ENCODE data around the gene SLC43A3. TPM values are rescaled to one million over a fixed set of nuclear protein-coding genes. Genes with fewer than 3 reads are reported as not detected.

Gene SLC43A3
- total and polyA plus RNA-seq, 2 donors (not counting 3 experiments of a cell fraction or from before 2014, with no cell fraction given): 68.9 to 104 TPM

GRCh38 chr11:57392763-57393105, 34.2 kb downstream of the SLC43A3 start:
- Histone ChIP-seq H3K79me2 (ENCODE audit: control insufficient read depth, insufficient read depth, low read length) (no peaks in the 10 kb centered on the region), H3K9me1 (replicated peaks; ENCODE audit: control insufficient read depth, extremely low read depth, insufficient read depth, low read length) (no peaks in the 10 kb centered on the region), H3K9me3 (replicated peaks; ENCODE audit: control insufficient read depth, insufficient read depth, low read length) (no peaks in the 10 kb centered on the region), H3K27ac (ENCODE audit: insufficient read depth, low read depth, low read length) (no peak overlapping the region), H3K4me3 (replicated peaks in 1 of 3; ENCODE audit: insufficient read depth in 1 of 3, low read depth in 1 of 3, low read length in 3 of 3) (no peak overlapping the region), H3K27me3 (ENCODE audit: control insufficient read depth in 2 of 2, insufficient read depth in 2 of 2, low read length in 2 of 2) (peaks cover 5 to 10% of the 10 kb centered on the region in 2 experiments), H3K36me3 (ENCODE audit: control insufficient read depth in 2 of 2, extremely low read depth in 1 of 2, insufficient read depth in 2 of 2, low read length in 2 of 2) (no peaks in the 10 kb centered on the region), H2AFZ (ENCODE audit: low read depth, low read length) (no peak overlapping the region), H3K9ac (replicated peaks; ENCODE audit: extremely low read depth, insufficient read depth, low read length) (no peak overlapping the region), H4K20me1 (replicated peaks; ENCODE audit: control insufficient read depth, extremely low read depth, insufficient read depth, low read length) (no peaks in the 10 kb centered on the region), H3K4me2 (ENCODE audit: insufficient read depth, low read length) (no peak overlapping the region), H3K4me1 (ENCODE audit: control insufficient read depth, extremely low read depth, insufficient read depth, low read length) (no peaks in the 10 kb centered on the region)
- dilution Hi-C loops (cut with MboI; ENCODE audit: extremely low pct_ligation_motif_present, low sequenced_read_pairs) (no loop called here), intact Hi-C loops (cut with micrococcal nuclease) (no loop called here)
- ChIA-PET CTCF (interaction anchor here (1.1 kb wide), 2 partner anchors 19 to 65 kb away, joined by 4 to 5 read pairs; no protein-coding TSS in a partner anchor), POLR2A (no interaction called here)
- no peak for DNase-seq (ENCODE audit: low read depth, low spot score)
- FAIRE-seq: no peak
- no TSS peak for BruUV-seq (replicated peaks)
- TF ChIP-seq EZH2 (IDR thresholded peaks at IDR 0.05; ENCODE audit: borderline replicate concordance, low read depth, low read length, severe bottlenecking) (no peak), FOS (IDR thresholded peaks at IDR 0.05; ENCODE audit: borderline replicate concordance, insufficient read depth, low read length) (no peak), POLR2A (IDR thresholded peaks at IDR 0.05; ENCODE audit: low read depth, low read length) (no peak), JUN (IDR thresholded peaks at IDR 0.05; ENCODE audit: borderline replicate concordance, insufficient read depth, insufficient read length, low read depth) (no peak), CTCF (IDR thresholded peaks at IDR 0.05; ENCODE audit: extremely low read depth in 1 of 2, insufficient read depth in 1 of 2, low read depth in 1 of 2, low read length in 2 of 2) (no peak), POLR2AphosphoS5 (IDR thresholded peaks at IDR 0.05; ENCODE audit: insufficient read depth, low read depth, low read length) (no peak), MYC (IDR thresholded peaks at IDR 0.05; ENCODE audit: low read depth, low read length) (no peak), GATA2 (IDR thresholded peaks at IDR 0.05; ENCODE audit: insufficient read depth, insufficient read length, low read depth, low read length) (no peak)
- TF ChIP-seq, protein P1, sequence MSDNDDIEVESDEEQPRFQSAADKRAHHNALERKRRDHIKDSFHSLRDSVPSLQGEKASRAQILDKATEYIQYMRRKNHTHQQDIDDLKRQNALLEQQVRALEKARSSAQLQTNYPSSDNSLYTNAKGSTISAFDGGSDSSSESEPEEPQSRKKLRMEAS (IDR thresholded peaks at IDR 0.05; ENCODE audit: insufficient read depth, insufficient read length): no peak
